Measurements from ENCODE around the gene MED23. TPM values are rescaled to one million over a fixed set of nuclear protein-coding genes. Genes with fewer than 3 reads are reported as not detected.

Gene MED23
- total and polyA plus RNA-seq, 10 of the 15 experiments (the other 5 are each of a cell fraction or from before 2014, with no cell fraction given) = 7.1 to 42.9 (median 19.6) TPM

DNA sequence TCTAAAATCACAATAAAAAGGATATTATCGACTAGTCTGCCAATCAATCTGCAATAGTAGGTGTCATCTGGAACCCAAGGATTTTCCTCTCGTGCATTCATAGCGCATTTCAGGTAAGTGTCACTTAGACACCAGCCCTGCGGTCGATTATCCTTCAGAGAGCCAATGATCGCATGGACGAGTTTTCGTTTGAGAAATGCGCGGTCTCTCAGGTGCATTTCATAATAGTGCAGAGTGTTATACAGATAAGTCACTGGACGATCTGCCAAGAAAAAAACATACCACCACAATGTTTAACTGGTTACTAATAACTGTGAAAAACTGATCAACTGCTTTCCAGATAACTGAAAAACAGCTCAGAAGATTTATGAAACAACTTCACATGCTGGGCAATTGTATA is 34.0 kb downstream of the MED23 start:
- intact Hi-C loops (cut with micrococcal nuclease; ENCODE audit: unreplicated experiment) = no loop called here
- BruUV-seq (replicated peaks) = no TSS peak
- POLR2A ChIA-PET = no interaction called here
- Histone ChIP-seq H3K4me2 (ENCODE audit: control insufficient read depth, insufficient read depth) (no peak overlapping the region), H3K4me1 (ENCODE audit: control insufficient read depth, insufficient read depth, low read length) (no peaks in the 10 kb centered on the region), H3K9me3 (replicated peaks; ENCODE audit: control insufficient read depth, insufficient read depth, low read length) (no peaks in the 10 kb centered on the region), H3K9ac (ENCODE audit: control insufficient read depth, insufficient read depth, low read length) (no peak overlapping the region), H3K36me3 (ENCODE audit: control insufficient read depth in 2 of 2, insufficient read depth in 2 of 2, low read length in 1 of 2) (peaks cover 0 to 26% of the 10 kb centered on the region in 2 experiments; a peak in 2 of 4 replicates), H3K79me2 (ENCODE audit: control insufficient read depth, insufficient read depth, low read length) (no peaks in the 10 kb centered on the region), H3K4me3 (no peak overlapping the region), H4K20me1 (ENCODE audit: control insufficient read depth, insufficient read depth) (no peaks in the 10 kb centered on the region), H3K27ac (ENCODE audit: control insufficient read depth, insufficient read depth) (no peak overlapping the region), H2AFZ (ENCODE audit: control insufficient read depth, low read depth, low read length) (no peak overlapping the region), H3K27me3 (replicated peaks in 1 of 2; ENCODE audit: control insufficient read depth in 2 of 2, insufficient read depth in 2 of 2, low read length in 1 of 2) (no peaks in the 10 kb centered on the region)
- ATAC-seq (no peak), FAIRE-seq (no peak), DNase-seq (ENCODE audit: low read depth, low spot score) (no peak)
- TF ChIP-seq, protein P1, sequence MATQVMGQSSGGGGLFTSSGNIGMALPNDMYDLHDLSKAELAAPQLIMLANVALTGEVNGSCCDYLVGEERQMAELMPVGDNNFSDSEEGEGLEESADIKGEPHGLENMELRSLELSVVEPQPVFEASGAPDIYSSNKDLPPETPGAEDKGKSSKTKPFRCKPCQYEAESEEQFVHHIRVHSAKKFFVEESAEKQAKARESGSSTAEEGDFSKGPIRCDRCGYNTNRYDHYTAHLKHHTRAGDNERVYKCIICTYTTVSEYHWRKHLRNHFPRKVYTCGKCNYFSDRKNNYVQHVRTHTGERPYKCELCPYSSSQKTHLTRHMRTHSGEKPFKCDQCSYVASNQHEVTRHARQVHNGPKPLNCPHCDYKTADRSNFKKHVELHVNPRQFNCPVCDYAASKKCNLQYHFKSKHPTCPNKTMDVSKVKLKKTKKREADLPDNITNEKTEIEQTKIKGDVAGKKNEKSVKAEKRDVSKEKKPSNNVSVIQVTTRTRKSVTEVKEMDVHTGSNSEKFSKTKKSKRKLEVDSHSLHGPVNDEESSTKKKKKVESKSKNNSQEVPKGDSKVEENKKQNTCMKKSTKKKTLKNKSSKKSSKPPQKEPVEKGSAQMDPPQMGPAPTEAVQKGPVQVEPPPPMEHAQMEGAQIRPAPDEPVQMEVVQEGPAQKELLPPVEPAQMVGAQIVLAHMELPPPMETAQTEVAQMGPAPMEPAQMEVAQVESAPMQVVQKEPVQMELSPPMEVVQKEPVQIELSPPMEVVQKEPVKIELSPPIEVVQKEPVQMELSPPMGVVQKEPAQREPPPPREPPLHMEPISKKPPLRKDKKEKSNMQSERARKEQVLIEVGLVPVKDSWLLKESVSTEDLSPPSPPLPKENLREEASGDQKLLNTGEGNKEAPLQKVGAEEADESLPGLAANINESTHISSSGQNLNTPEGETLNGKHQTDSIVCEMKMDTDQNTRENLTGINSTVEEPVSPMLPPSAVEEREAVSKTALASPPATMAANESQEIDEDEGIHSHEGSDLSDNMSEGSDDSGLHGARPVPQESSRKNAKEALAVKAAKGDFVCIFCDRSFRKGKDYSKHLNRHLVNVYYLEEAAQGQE (IDR thresholded peaks at IDR 0.05; ENCODE audit: low read depth, low read length) = no peak
- TF ChIP-seq, protein P2, sequence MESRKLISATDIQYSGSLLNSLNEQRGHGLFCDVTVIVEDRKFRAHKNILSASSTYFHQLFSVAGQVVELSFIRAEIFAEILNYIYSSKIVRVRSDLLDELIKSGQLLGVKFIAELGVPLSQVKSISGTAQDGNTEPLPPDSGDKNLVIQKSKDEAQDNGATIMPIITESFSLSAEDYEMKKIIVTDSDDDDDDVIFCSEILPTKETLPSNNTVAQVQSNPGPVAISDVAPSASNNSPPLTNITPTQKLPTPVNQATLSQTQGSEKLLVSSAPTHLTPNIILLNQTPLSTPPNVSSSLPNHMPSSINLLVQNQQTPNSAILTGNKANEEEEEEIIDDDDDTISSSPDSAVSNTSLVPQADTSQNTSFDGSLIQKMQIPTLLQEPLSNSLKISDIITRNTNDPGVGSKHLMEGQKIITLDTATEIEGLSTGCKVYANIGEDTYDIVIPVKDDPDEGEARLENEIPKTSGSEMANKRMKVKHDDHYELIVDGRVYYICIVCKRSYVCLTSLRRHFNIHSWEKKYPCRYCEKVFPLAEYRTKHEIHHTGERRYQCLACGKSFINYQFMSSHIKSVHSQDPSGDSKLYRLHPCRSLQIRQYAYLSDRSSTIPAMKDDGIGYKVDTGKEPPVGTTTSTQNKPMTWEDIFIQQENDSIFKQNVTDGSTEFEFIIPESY (IDR thresholded peaks at IDR 0.05) = no peak
- WGBS (ENCODE audit: insufficient coverage, insufficient replicate concordance, low lambda C conversion rate, missing lambda C conversion rate) = 95% methylated on average over 11 of the region's 11 CpGs
- CTCF ChIA-PET = no interaction called here
- SMC1A ChIA-PET (ENCODE audit: uncharacterized antibody, unreplicated experiment) = no interaction called here
- RAD21 ChIA-PET (ENCODE audit: unreplicated experiment) = no interaction called here
- in situ Hi-C loops (cut with MboI) = no loop called here

Data from GM12878 (cell line).